Muscle of arm (tissue), 12 donors: ENCODE results near the gene SAXO2. TPM values are rescaled to one million over a fixed set of nuclear protein-coding genes. Genes with fewer than 3 reads are reported as not detected.
"Not testable (repeated sequence)": the region's sequence is repeated elsewhere in the genome, so short reads cannot be mapped to it uniquely, and the experiment has no call there.

Experiments
- DNase-seq: peaks from one replicate; pipeline ENCODE4 v3.0.0-alpha.2; 2013
- polyA plus RNA-seq, 12 donors: library from polyadenylated mRNA; unstranded; fragments of 120-200 nt; gene quantifications; one replicate each; pipeline ENCODE4 v1.2.1, GENCODE V29; 2013; ENCODE audit not compliant: insufficient read length in 12 of 12

The SAXO2 gene
- polyA plus RNA-seq, 12 donors, result 0.74 to 4.6 (median 2.2) TPM; not detected in 2

DNA sequence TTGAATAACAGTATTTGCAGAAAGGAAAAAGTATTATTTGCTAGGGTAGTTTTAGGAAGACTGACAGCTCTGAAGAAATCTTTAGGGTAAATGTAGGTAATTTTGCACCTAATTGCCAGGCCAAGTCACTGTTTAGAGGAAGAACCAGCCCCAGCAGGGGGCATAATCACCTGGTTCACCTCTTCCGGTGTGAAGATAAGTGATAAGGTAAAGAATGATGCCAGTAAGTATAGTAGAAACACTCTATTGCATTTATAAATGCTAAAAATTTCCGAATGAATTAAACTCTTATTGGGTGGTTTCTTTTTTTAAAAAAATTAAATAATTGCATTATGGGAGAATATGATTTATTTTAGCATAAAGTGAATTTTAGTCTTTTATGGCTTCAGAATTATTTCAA lies 21.8 kb downstream of the SAXO2 start:
- DNase-seq, result not testable (repeated sequence)

DNA sequence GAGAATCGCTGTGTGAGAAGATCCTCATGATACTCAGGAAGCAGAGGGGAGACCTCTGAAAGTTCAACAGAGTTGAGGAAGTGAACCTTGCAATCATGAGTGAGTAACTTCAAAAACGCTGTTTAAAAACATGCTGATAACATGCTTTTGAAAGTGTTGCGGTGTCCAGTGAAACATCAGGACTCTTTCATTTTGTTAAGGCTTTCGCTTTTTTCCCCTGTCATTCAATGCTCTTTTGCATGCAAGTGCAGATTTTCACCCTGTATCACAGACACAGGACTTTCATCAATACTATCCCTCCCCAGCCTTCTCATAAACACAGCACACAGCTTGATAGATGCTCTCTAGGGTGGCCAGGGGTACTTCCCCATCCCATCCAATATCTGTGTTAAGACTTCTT lies 23.9 kb downstream of the SAXO2 start:
- not testable (repeated sequence) for DNase-seq

DNA sequence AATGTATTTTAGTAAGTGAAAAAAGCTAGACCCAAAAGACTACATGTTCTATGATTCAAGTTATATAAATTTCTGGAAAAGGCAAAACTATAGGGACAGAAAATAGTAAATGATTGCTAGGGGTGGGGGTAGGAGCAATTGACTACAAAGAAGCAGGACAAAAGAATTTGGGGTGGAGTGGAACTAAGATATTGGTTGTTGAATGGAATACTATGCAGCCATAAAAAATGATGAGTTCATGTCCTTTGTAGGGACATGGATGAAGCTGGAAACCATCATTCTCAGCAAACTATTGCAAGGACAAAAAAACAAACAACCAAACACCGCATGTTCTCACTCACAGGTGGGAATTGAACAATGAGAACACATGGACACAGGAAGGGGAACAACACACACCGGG lies 25.6 kb downstream of the SAXO2 start:
- DNase-seq, result not testable (repeated sequence)

DNA sequence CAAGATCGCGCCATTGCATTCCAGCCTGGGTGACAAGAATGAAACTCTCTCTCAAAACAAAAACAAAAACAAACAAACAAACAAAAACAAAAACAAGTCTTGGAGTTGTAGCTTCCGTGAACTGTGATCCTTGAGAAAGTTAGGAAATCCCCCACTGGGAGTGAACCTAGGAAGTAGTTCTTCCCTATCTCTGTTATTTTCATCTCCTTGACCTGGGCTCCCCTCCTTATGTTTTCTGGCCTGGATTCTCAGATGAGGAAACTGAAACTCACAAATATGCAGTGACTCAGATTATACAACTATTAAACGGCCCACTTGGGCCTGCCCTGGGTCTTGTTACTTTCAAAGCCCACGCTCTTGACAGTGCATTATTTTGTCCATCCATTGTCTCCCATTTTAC lies 29.7 kb downstream of the SAXO2 start:
- no peak for DNase-seq

DNA sequence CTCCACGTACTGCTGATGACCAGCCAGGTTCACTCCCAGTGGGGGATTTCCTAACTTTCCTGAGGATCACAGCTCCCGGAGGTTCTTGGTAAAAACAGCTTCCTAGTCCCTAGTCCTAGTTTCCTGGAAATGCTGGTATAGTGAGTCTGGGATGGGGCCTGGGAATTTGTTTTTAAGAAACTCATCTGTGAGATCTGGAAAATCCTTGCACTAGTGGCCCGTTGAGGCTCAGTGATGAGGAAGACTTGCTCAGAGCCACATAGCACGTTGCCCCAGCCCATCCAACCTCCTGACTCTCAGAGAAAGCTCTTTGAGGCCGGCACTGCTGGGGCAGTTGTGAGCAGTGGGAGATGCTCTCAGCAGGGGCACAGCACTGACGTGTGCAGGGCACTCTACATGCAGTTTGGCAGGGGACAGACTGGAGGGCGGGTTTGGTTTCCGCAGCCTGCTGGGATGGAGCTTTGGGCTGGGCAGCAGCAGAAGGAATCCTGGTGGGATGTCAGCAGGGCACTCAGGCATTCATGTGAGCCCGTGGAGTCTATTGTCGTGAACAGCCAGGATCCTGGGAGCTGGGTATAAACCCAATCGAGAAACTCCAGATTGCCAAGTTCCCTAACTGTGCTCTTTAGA lies 31.6 kb downstream of the SAXO2 start:
- DNase-seq, result no peak

DNA sequence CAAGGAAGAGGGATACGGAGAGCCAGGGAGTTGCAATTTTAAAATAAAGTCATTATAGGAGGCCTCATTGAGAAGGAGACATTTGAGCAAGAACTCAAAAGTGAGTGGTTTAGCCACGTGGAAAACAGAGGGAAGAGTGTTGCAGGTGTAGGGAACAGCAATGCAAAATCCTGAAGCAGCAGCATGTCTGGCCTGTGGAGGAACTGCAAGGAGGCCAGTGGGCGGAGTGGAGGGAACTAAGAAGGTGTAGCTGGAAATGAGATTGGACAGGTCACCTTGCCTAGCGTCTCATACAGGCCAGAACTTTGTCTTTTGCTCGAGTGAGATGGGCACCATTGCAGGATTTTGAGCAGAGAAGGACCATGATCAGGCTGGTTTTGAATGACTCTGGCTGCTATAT lies 34.9 kb downstream of the SAXO2 start:
- no peak for DNase-seq

DNA sequence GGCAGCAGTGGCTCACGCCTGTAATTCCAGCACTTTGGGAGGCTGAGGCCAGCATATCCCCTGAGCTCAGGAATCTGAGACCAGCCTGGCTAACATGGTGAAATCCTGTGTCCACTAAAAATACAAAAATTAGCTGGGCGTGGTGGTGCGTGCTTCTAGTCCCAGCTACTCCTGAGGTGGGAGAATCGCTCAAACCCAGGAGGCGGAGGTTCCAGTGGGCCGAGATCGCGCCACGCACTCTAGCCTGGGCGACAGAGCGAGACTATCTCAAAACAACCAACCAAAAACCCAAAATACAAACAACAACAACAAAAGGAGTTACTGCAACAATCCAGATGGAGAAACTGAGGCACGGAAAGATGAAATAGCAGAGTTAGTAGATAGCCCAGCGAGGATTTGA lies 35.4 kb downstream of the SAXO2 start:
- DNase-seq, result no peak

DNA sequence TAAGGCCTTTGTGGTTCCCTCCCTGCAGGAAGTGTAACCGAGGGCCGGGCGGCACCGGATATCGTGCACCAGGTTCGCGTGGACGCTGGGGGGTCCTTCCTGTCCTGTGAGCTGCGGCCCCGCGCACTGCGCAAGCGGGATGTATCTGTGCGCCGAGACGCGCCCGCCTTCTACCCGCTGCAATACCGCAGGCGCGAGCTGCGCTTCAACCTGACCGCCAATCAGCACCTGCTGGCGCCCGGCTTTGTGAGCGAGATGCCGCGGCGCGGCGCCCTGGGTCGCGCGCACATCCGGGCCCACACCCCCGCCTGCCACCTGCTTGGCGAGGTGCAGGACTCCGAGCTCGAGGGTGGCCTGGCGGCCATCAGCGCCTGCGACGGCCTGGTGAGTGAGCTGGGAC lies 35.9 kb downstream of the SAXO2 start:
- no peak for DNase-seq

DNA sequence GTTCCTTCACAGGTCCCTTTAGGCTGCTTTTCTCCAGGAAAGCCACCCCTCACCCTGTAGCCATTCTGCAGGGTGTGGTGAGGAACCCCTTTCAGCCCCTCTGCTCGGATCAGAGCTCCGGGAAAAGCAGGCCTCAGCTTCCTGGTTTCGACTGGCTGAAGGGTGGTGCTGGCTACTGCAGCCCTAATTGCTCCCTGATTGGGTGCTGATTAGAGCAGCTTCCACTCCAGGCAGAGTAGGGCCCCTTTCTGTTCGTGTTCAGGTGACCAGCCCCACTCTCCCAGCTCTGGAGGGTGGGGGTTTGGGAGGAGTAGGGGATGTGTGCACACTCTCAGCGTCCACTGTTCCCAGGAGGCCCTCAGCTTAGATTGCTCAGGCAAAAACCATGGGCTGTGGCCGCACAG lies 36.9 kb downstream of the SAXO2 start:
- not testable (repeated sequence) for DNase-seq

DNA sequence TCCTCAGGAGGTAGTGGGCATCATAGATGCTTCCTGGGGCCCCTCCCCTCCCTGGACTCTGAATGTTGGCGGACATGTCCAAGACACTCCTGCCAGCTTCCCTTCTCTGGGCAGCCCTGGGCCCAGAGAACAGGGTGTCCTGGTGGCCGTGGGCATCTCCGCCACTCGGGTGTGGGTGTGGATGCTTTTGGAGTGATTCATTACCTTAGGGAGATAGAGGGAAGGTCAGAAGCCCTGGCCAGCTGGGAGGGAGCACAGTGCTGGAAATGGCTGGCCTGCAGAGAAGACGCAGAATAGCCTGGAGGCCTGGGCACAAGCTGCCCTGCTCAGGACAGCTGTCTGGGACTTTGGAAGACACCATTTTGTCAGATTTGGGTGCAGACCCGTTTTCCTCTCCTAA lies 37.7 kb downstream of the SAXO2 start:
- not testable (repeated sequence) for DNase-seq

DNA sequence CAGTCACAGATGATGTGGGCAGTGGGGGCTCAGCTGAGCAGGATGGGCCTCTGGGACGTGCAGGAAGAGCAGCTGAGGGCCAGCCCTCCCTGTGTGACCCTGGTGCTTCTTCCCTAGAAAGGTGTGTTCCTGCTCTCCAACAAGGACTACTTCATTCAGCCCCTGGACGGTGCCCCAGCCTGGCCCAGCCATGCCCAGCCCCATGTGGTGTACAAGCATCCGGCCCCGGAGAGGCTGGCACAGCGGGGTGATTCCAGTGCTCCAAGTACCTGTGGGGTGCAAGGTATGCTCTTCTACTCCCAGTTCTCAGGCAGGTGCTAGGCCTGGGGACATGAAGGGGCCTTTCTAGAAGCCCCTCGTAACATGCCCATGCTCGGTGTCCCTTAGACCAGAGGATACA lies 38.3 kb downstream of the SAXO2 start:
- DNase-seq, result no peak

DNA sequence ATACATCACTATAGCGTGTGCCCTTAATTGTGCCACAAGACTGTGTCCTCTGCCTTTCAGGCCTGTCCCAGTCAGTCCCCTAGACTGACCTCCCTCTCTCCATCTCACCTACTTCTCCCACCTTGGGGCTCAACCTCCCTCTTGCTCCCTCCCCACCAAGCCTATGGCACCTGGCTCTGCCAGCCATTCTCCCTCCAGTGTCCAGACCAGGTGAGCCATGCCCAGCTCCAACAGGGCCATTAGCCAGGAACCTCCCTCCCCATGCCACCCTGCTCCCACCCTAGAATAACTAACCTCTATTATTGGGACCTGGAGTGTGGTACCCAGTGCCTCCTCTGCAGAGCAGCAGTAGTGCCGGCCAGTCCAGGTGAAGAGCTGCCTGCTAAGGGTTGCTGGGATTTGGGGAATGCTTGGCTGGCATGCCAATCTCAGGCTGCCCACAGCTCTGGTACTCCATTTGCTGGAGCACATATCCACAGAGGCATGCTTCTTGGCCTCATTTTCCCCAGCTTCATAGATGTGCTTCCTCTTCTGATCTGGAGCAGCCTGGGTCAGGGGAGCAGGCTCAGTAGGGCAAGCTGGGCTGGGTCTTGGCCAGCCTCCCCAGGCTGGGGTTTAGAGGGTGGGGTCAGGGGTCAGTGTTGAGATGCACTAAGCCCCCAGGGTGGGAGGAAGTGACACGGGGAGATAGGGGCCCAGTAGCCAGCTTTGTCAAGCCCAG lies 38.8 kb downstream of the SAXO2 start:
- no peak for DNase-seq

DNA sequence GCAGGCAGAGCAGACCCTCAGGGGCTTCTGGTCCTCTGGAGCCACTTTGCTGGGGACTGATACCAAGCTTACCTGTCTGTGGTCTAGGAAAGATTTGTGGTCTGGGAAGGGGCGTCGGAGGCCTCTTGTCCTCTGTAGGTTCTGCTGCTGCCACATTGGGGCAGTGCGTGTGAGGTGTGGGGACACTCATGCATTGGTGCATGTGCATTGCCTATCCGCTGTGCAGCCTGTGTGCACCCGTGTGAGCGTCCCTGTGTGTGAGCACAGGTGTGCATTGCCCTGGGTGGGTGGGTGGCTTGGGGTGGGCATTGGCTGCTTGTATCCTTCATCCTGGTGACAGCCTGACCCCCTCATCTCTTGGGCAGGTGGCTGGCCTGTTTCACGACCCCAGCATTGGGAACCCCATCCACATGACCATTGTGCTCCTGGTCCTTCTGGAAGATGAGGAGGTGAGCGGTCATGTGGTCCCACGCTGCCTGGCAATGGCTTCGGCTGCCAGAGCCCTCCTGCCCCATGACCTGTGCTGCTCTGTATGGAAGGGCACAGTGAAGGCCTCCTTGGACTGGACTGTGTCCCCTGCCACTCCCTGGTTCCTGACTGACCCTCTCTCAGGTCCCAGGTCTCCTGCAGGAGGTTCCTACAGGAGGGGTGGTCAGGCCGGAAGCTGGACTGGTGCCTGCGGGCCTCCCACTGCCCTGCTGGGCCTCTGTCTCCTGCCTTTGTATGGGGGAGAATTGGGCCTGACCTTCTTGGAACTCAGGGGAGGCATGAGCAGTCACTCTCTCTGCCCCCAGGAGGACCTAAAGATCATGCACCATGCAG lies 41.5 kb downstream of the SAXO2 start:
- DNase-seq, result no peak

DNA sequence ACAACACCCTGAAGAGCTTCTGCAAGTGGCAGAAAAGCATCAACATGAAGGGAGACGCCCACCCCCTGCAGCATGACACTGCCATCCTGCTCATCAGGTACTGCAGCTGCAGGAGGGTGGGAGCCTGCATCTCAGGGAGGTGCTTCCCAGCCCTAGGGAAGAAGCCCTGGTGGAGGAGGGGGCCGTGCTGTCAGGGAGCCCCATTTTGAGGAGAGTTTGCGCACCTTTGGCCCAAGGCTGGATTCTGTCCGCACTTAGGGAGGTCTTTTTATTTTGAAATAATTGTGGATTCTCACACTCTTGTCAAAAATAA lies 42.1 kb downstream of the SAXO2 start:
- DNase-seq, result no peak

DNA sequence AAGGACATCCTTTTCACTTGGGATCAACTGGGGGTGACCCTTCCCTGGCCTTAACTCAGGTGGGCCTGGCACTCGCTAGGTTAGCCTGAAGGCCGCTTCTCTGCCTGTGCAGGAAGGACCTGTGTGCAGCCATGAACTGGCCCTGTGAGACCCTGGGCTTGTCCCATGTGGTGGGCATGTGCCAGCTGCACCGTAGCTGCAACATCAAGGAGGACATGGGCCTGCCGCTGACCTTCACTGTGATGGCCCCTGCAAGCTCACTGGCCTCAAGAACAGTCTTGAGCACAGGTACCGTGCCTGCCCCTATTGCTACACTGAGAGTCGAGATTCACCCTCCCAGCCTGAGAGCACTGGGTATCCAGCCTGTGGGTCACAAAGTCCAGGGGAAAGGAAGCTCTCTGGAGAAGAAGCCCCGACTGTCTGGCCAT lies 43.0 kb downstream of the SAXO2 start:
- no peak for DNase-seq

DNA sequence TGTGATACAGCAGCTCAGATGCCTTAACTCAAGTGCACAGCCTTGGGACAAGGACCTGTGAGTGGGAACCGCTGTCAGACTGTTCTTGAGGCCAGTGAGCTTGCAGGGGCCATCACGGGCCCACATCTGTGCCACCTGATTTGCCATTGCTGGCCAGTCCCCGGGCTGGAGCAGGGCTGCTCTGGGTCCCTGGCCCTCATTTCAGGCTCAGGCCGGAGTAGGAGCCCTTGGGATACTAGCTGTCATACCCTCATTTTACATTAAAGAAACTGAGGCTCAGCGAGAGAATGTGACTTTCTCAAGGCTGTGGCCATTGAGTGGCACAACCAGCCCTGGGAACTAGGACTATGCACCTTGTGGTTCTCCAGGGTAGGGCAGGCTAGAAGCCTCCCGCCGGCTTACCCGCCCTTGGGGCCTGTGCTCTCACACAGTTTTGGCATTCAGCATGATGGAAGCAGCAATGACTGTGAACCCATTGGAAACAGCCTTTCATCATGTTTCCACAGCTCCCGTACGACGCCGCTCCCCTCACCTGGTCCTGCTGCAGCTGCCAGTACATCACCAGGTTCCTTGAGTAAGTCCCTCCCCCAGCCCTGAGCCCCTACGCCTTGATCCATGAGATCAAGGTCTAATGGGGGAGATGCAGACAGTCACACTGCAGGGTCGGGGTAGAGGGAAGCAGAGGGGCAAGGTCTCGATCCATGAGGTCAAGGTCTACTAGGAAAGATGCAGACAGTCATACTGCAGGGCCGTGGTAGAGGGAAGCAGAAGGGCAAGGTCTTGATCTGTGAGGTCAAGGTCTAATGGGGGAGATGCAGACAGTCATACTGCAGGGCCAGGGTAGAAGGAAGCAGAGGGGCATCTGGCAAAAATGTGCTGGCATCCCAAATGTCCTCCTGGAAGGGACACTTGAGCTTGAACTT lies 44.4 kb downstream of the SAXO2 start:
- no peak for DNase-seq

DNA sequence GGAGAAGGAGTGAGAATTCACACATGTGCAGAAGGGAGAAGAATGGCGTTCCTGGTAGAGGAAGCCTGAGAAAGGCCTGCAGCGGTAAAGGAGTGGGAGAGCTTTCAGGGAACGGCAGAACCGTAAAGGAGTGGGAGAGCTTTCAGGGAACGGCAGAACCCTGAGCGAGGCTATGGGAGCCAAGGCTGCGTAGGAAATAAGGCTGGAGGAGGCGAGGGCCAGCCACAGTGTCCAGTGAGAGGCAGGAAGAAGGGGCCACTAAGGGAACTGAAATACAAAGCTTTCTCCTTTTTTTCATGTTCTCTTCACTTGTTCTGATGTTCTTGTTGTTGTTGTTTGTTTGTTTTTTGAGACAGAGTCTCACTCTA lies 45.1 kb downstream of the SAXO2 start:
- no peak for DNase-seq

DNA sequence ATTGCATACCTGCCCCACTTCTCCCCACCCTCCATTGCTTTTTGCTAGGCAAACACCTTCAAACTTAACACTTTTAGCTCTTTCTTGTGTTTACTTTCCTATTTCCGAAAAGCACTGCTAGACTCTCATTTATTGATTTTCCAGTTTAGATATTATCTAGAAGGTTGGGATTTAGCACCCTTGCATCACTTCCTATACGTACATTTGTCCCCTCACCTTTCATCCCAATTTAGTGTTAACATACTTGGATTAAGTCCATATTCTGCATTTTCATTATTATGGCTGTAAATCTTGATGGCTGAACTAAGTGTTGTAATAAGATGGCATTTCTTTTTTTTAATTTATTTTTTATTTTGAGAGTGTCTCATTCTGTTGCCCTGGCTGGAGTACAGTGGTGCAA lies 47.2 kb downstream of the SAXO2 start:
- DNase-seq, result no peak

DNA sequence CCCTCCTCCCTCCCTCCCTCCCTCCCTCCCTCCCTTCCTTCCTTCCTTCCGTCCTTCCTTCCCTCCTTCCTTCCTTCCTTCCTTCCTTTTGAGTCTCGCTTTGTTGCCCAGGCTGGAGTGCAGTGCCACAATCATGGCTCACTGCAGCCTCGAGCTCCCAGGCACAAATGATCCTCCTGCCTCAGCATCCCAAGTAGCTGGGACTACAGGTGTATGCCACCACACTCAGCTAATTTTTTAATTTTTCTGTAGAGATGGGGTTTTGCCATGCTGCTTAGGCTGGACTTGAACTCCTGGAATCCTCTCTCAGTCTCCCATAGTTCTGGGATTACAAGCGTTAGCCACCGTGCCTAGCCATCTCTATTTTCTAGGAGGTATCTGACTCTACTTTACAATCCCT lies 48.7 kb downstream of the SAXO2 start:
- not testable (repeated sequence) for DNase-seq

DNA sequence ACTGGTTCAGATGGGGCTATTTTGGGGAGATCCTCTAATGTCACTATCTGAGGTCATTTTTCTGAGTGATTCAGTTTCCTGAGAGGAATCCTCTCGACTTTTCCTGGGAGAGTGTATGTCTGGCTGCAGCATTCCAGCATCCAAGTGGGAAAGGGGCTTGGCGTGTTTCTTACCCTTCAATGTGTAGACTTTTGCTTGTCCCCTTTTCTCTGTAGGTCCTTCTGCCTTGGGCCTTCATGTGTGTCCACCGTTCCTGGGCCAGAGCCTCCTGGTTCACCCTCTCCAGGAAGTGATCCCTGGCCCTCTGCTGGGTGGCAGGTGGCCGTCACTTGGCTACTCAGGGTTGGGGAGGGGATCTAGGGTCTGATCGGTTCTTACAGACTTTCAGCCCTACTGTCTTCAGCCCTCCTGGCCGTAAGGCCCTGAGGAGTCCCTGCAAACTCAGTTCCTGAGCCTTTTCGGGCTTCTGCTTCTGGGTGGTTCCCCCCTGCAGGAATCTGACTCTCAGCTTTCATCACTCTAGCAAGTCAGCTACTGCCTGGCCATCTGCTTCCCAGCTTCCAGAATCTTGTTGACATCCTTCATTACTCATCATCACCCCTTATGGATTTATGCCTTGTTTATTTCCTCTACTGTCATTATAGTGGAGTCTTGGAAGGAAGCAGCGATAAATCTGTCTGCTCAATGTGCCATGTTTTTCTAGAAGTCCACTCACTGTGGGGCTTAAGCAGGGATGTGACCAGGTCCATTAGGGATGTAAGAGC lies 50.1 kb downstream of the SAXO2 start:
- DNase-seq, result no peak

DNA sequence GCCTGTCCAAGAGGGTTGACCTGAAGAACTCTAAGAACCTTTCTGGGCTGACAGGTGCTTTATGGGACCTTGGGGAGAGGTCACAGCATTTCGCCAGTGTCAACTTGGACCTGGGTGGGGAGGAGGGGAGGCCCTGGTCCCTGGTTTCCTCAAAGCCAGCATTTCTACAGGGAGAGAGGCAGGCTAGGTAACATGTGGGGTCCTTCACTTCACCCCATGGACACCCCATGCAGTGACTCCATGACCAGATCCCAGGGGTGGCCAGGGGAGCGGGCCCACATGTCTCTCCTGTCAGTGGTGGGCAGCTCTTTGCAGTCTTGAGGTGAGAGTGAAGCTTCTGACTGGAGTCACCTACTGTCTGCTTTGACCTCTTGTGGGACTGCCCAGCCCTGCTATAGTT lies 50.8 kb downstream of the SAXO2 start:
- DNase-seq, result no peak
